ENCODE measurements around the gene USH2A.

DNA sequence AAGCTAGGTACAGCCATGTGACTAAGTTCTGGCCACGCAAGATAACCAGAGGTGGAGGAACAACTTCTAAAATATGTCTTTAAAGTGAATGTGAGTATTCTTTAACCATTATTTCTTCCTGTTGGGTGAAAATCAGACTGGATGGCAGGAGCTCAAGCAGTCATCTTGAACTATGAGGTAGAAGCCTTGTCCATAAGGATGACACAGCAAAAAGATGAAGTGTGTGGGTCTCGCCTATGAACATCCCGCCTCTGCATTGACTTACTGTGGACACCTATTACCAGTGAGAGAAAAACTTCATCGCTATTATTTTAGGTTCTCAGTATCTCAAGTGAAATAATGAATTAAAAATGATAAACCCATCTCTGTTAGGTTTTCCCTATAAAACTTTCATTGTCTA, 365.3 kb downstream of the USH2A start:
- TF ChIP-seq CTCF (IDR thresholded peaks at IDR 0.05) = no peak
- no peak for TF ChIP-seq POLR2AphosphoS5 (IDR thresholded peaks at IDR 0.05)
- no peak for TF ChIP-seq EP300 (IDR thresholded peaks at IDR 0.05)
